GM12865 (cell line): Measurements from ENCODE around the gene EPHA4.

Experiments
- DNase-seq: peaks from one replicate; pipeline ENCODE4 v3.0.0; 2010; ENCODE audit warnings: low read depth
- H3K4me3 ChIP-seq: 2 replicates; pipeline ENCODE4 v1.5.1; 2011; ENCODE audit warnings: mild to moderate bottlenecking, low read depth, low read length, control low read depth
- TF ChIP-seq, protein P1 (sequence below): IDR thresholded peaks from 2 replicates; pipeline ENCODE4 v1.5.1; 2011; ENCODE audit warnings: low read length, control low read depth, low read depth, inconsistent platforms; ENCODE audit not compliant: insufficient read depth; ENCODE audit errors: missing control alignments

The EPHA4 gene

DNA sequence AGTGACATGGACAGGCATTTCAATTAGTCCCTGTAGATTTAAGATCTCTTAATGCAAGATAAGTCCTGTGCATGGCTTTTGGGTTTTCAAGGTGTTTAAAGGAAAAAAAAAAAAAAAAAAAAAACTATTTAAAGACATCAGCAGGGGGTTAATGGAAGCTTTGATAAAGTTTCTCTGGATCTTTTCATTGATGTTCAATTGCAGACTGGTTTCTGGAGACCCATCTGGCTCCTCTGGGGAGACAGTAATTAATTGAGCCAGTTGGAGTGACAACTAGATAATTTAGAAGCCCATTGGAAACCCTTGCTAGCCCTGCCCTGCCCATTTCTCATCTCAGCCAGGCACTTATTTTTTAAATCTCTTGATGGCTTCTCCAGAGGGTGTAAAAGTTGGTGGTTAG is 98.7 kb downstream of the EPHA4 start:
- TF ChIP-seq, protein P1, sequence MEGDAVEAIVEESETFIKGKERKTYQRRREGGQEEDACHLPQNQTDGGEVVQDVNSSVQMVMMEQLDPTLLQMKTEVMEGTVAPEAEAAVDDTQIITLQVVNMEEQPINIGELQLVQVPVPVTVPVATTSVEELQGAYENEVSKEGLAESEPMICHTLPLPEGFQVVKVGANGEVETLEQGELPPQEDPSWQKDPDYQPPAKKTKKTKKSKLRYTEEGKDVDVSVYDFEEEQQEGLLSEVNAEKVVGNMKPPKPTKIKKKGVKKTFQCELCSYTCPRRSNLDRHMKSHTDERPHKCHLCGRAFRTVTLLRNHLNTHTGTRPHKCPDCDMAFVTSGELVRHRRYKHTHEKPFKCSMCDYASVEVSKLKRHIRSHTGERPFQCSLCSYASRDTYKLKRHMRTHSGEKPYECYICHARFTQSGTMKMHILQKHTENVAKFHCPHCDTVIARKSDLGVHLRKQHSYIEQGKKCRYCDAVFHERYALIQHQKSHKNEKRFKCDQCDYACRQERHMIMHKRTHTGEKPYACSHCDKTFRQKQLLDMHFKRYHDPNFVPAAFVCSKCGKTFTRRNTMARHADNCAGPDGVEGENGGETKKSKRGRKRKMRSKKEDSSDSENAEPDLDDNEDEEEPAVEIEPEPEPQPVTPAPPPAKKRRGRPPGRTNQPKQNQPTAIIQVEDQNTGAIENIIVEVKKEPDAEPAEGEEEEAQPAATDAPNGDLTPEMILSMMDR, result no peak
- no peak for DNase-seq
- H3K4me3 ChIP-seq, result no peak overlapping the region

DNA sequence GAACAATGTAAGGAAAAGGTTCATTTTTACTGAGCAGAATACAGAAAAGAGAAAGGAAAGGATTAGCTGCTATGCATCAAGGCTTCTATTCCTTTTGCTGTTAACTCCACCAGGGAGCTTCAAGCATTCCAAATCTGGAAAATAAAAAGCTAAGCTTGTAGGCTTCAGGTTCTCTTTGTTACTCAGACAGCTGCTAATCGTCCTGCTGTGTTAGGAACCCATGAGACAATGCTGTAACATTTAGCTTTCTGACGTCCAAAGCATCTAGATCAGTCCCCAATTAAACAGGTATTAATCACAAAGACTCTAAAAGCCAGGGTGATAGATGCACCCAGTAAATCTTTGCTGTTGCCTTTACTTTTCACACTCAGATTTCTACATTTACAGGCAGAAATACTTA is 103.8 kb downstream of the EPHA4 start:
- no peak for DNase-seq
- TF ChIP-seq, protein P1, result no peak

DNA sequence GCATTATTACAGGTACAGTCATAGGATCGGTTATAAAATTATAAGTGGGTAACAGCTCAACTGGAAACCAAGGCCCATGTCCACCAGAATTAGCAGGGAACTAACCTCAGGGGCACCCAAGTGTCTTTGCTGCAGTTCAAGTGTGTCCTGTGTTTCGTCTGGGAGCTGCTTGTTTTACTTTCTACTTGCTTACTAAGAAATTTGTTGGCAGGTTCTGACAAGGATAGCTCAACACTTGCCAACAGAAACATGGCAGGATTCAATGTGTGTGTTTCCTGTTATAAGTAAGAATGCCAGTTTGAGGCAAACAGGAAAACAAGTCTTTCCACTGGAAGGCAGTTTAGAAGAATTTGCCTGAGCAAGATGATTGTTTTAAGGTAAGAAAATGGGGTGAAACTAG is 104.5 kb downstream of the EPHA4 start:
- DNase-seq, result no peak
- TF ChIP-seq, protein P1, result no peak
- H3K4me3 ChIP-seq, result no peak overlapping the region

More for the DNA sequence above, 103.8 kb downstream of the EPHA4 start:
- no peak overlapping the region for H3K4me3 ChIP-seq

DNA sequence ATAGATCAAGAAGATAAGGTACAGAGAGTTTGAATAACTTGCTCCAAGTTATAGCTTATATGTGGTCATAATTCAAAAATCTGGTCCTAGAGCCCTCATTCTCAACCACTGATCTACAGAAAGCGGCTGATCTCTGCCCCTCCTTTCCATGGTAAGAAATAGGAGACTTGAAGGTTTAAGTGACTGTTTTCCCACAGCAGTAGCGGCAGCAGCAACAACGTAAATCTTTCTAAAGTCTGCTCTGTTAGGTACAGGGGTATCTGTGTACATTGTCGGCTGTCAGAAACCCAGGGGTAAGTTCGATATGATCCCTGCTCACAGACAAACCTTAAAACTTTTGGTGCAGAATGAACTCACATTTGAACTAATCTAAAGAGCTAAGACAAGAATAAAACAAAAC is 105.4 kb downstream of the EPHA4 start:
- TF ChIP-seq, protein P1, result no peak
- H3K4me3 ChIP-seq, result no peak overlapping the region
- DNase-seq, result no peak

DNA sequence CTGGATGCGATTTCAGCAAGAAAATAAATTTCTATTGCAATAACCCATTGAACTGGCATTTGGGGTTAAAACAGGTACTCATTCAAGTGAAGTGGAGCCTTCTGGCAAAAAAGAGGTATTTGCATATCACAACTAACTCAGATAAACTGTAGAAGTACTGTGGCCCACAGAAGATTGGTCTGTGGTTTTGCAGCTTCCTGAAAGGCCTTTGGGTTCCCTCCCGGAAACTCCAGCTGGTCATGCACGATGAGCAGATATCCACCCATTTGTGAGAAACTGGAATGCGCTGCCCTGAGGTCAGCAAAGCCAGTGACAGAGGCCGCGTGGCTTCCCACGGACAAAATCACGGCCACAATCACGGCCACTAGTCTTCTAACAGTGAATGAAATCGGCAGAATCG is 106.3 kb downstream of the EPHA4 start:
- DNase-seq, result peak; percentile 26
- TF ChIP-seq, protein P1, result no peak
- no peak overlapping the region for H3K4me3 ChIP-seq

DNA sequence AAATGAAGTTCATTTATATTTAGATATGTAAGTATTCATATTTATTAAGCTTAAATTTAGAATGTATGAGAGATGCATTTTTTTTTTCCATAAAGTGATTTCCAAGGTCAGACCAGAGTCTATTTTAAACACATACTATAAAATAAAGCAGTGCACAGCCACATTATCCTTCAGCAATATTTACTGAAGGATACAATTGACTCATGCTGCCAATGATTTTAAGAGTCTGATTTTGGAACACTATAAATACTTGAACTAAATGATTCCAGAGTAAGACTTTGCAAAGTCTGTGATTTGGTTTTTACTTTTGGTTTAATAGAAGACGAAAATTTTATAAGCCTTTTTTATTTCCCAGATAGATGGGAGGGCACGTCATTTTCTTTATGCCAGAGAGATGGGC is 107.1 kb downstream of the EPHA4 start:
- TF ChIP-seq, protein P1, result no peak
- no peak overlapping the region for H3K4me3 ChIP-seq
- no peak for DNase-seq

DNA sequence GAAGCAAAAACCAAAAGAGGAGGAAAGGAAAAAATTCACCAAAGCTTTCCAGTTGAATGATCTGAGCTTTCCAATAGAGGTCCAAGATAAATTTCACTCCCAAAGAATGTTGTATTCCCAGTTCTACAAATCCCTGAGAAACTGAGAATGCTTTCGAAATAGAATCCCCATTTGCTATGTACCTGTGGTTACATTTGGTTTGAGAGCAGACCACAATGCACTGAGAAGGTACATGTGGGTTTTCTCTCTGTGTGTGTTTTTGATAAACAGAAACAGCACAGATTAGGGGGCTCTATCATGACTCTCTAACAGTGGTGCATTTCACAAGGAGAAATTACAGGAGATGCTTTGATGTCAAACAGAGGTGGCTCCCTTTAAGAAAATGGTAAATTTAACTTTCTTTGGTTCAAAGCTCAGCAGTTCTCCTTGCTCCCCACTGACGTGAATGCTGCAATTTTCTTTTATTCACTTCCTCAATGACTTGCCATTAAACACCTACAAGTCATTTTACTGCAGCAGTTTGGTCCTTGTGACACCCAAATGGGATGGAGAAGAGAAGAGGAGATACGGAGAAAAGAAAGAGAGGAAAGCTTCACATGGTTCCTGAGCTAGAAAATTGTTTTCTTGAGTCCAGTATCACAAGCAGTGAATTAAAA is 108.7 kb downstream of the EPHA4 start:
- no peak for DNase-seq
- TF ChIP-seq, protein P1, result no peak
- H3K4me3 ChIP-seq, result no peak overlapping the region
